Liver (tissue), 9 donors: ENCODE results near the gene ABCB4. TPM values are rescaled to one million over a fixed set of nuclear protein-coding genes. Genes with fewer than 3 reads are reported as not detected.

Experiments
- DNase-seq: peaks from one replicate; pipeline ENCODE4 v3.0.0-alpha.2; 2017; ENCODE audit warnings: low spot score
- H3K27ac ChIP-seq, 2 donors: one replicate each; pipeline ENCODE4 v1.7.0; 2013; ENCODE audit warnings: inconsistent platforms in 2 of 2, low read length in 2 of 2, control low read depth in 1 of 2, low read depth in 1 of 2, mild to moderate bottlenecking in 1 of 2
- H3K27me3 ChIP-seq, 4 donors: one replicate each; pipeline versions ENCODE4 v1.6.1 to v1.7.0; 2013; ENCODE audit warnings: low read length in 3 of 4, inconsistent platforms in 1 of 4, mild to moderate bottlenecking in 1 of 4, moderate library complexity in 1 of 4; ENCODE audit not compliant: control insufficient read depth in 4 of 4, insufficient read depth in 4 of 4
- H3K36me3 ChIP-seq, 4 donors: one replicate each; pipeline versions ENCODE4 v1.6.1 to v1.7.0; 2013; ENCODE audit warnings: low read length in 3 of 4, mild to moderate bottlenecking in 3 of 4, low read depth in 1 of 4, moderate library complexity in 1 of 4; ENCODE audit not compliant: control insufficient read depth in 4 of 4, insufficient read depth in 3 of 4
- H3K4me1 ChIP-seq, 4 donors: one replicate each; pipeline versions ENCODE4 v1.6.1 to v1.7.0; 2013; ENCODE audit warnings: low read length in 3 of 4, mild to moderate bottlenecking in 3 of 4, moderate library complexity in 1 of 4; ENCODE audit not compliant: control insufficient read depth in 4 of 4, insufficient read depth in 4 of 4
- H3K4me3 ChIP-seq, 3 donors: one replicate each; pipeline versions ENCODE4 v1.6.1 to v1.7.0; 2013; ENCODE audit warnings: low read length in 3 of 3, control low read depth in 1 of 3, low read depth in 1 of 3, mild to moderate bottlenecking in 1 of 3
- H3K9ac ChIP-seq, 2 donors: one replicate each; pipeline ENCODE4 v1.7.0; 2013; ENCODE audit warnings: low read length in 2 of 2, mild to moderate bottlenecking in 2 of 2, moderate library complexity in 2 of 2, control low read depth in 1 of 2, low read depth in 1 of 2
- H3K9me3 ChIP-seq, 4 donors: one replicate each; pipeline versions ENCODE4 v1.6.1 to v1.7.0; 2013; ENCODE audit warnings: low read length in 3 of 4; ENCODE audit not compliant: control insufficient read depth in 4 of 4
- EGR1 ChIP-seq, 2 donors: IDR thresholded peaks; 2 replicates each; pipeline ENCODE4 v1.6.1; 2016 to 2018; ENCODE audit warnings: antibody characterized with exemption in 2 of 2, low read depth in 2 of 2
- FOXA1 ChIP-seq: IDR thresholded peaks from 2 replicates; pipeline ENCODE4 v1.6.1; 2016; ENCODE audit warnings: antibody characterized with exemption
- FOXA2 ChIP-seq: IDR thresholded peaks from 2 replicates; pipeline ENCODE4 v1.6.1; 2016; ENCODE audit warnings: antibody characterized with exemption
- GABPA ChIP-seq, 2 donors: IDR thresholded peaks in 1 of 2; conservative IDR thresholded peaks in 1 of 2; 2 replicates each; pipeline ENCODE4 v1.6.1; 2016; ENCODE audit warnings: antibody characterized with exemption in 2 of 2, mild to moderate bottlenecking in 1 of 2, moderate library complexity in 1 of 2
- HNF4A ChIP-seq, 2 donors: conservative IDR thresholded peaks; 2 replicates each; pipeline ENCODE4 v1.6.1; 2016; ENCODE audit warnings: antibody characterized with exemption in 2 of 2, mild to moderate bottlenecking in 2 of 2
- HNF4G ChIP-seq: IDR thresholded peaks from 2 replicates; pipeline ENCODE4 v1.6.1; 2016; ENCODE audit warnings: antibody characterized with exemption
- JUND ChIP-seq, 2 donors: IDR thresholded peaks; 2 replicates each; pipeline ENCODE4 v1.6.1; 2016; ENCODE audit warnings: antibody characterized with exemption in 2 of 2
- NR2F2 ChIP-seq: IDR thresholded peaks from 2 replicates; pipeline ENCODE4 v1.6.1; 2016; ENCODE audit warnings: antibody characterized with exemption
- RAD21 ChIP-seq, 2 donors: IDR thresholded peaks; 2 replicates each; pipeline ENCODE4 v1.6.1; 2016; ENCODE audit warnings: antibody characterized with exemption in 2 of 2, mild to moderate bottlenecking in 2 of 2
- RXRA ChIP-seq, 2 donors: IDR thresholded peaks; 2 replicates each; pipeline ENCODE4 v1.6.1; 2017 to 2018; ENCODE audit warnings: antibody characterized with exemption in 2 of 2, mild to moderate bottlenecking in 1 of 2
- SP1 ChIP-seq: IDR thresholded peaks from 2 replicates; pipeline ENCODE4 v1.6.1; 2018; ENCODE audit warnings: antibody characterized with exemption, mild to moderate bottlenecking
- TAF1 ChIP-seq: conservative IDR thresholded peaks from 2 replicates; pipeline ENCODE4 v1.6.1; 2016; ENCODE audit warnings: antibody characterized with exemption, mild to moderate bottlenecking
- YY1 ChIP-seq: IDR thresholded peaks from 2 replicates; pipeline ENCODE4 v1.6.1; 2016; ENCODE audit warnings: antibody characterized with exemption, mild to moderate bottlenecking
- WGBS: extraction: QIAGEN DNeasy Blood & Tissue Kit; methylation state at CpG from one replicate; pipeline ENCODE4 v1.1.7; 2013; 5-methylcytosine and 5-hydroxymethylcytosine counted together
- polyA plus RNA-seq, 2 donors: library from polyadenylated mRNA; stranded (reverse) in 1 of 2; unstranded in 1 of 2; fragments of 200-250 nt in 1 of 2; fragments of >200 nt in 1 of 2; fragmentation: Nextera tagmentation in 1 of 2; extraction: Ambion mirVana in 1 of 2; gene quantifications; one replicate each; pipeline versions ENCODE4 v1.2.1 to v1.2.3, GENCODE V29; 2013 to 2015
- total RNA-seq, 2 donors: library from RNA; depleted of rRNA; stranded (reverse); fragments of >200 nt; gene quantifications; one replicate each; pipeline ENCODE4 v1.2.3, GENCODE V29; 2014
- TF ChIP-seq, protein P1 (sequence below): IDR thresholded peaks from 2 replicates; pipeline ENCODE4 v1.6.1; 2016; ENCODE audit warnings: antibody characterized with exemption
- TF ChIP-seq, protein P2 (sequence below): fragments of 150-350 bp; IDR thresholded peaks from 2 replicates; pipeline ENCODE4 v1.5.1; 2017; ENCODE audit warnings: improper control_type of control experiment, low read depth, low read length; ENCODE audit not compliant: missing input control
- TF ChIP-seq, protein P3 (sequence below): IDR thresholded peaks from 2 replicates; pipeline ENCODE4 v1.6.1; 2016; ENCODE audit warnings: antibody characterized with exemption
- TF ChIP-seq, protein P4 (sequence below): IDR thresholded peaks from 2 replicates; pipeline ENCODE4 v1.6.1; 2016; ENCODE audit warnings: antibody characterized with exemption
- TF ChIP-seq, protein P5 (sequence below): IDR thresholded peaks from 2 replicates; pipeline ENCODE4 v1.6.1; 2016; ENCODE audit warnings: antibody characterized with exemption, mild to moderate bottlenecking
- donor health status: healthy.
- donor health status: healthy.
- donor health status: healthy.
- donor health status: healthy.
- donor health status: healthy.

The ABCB4 gene
- total and polyA plus RNA-seq, 4 donors = 6.7 to 409 (median 77.6) TPM

DNA sequence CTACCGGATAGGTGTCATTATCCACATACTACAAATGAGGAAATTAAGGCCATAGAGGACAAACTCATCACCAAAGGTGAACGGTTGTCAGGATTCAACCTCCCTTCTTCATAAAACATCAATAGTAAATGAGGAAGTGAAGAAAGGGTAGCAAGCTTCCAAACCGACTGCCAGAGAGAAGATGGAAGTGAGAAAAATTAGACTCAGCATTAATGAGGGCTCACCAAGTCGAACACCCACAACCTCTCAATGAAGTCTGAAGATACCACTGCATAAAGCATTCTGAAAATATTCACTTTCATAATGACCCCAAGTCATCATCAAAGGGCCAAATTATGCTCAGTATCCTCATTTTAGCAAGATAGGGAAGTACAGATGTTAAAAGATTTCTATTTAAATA lies 29.6 kb downstream of the ABCB4 start:
- no peak overlapping the region for H3K27ac ChIP-seq
- no peaks in the 10 kb centered on the region for H3K27me3 ChIP-seq
- TF ChIP-seq RAD21 (IDR thresholded peaks at IDR 0.05) (no peak), NR2F2 (no peak), TAF1 (no peak), SP1 (no peak), HNF4G (no peak), YY1 (no peak), GABPA (IDR thresholded peaks at IDR 0.05 in 1 of 2, conservative IDR thresholded peaks at IDR 0.05 in 1 of 2) (no peak), FOXA2 (no peak), HNF4A (conservative IDR thresholded peaks at IDR 0.05) (no peak), JUND (IDR thresholded peaks at IDR 0.05) (no peak), EGR1 (IDR thresholded peaks at IDR 0.05; ENCODE audit: low read depth in 2 of 2) (no peak), RXRA (IDR thresholded peaks at IDR 0.05) (no peak), FOXA1 (no peak)
- TF ChIP-seq, protein P1, sequence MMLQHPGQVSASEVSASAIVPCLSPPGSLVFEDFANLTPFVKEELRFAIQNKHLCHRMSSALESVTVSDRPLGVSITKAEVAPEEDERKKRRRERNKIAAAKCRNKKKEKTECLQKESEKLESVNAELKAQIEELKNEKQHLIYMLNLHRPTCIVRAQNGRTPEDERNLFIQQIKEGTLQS = no peak
- TF ChIP-seq, protein P2, sequence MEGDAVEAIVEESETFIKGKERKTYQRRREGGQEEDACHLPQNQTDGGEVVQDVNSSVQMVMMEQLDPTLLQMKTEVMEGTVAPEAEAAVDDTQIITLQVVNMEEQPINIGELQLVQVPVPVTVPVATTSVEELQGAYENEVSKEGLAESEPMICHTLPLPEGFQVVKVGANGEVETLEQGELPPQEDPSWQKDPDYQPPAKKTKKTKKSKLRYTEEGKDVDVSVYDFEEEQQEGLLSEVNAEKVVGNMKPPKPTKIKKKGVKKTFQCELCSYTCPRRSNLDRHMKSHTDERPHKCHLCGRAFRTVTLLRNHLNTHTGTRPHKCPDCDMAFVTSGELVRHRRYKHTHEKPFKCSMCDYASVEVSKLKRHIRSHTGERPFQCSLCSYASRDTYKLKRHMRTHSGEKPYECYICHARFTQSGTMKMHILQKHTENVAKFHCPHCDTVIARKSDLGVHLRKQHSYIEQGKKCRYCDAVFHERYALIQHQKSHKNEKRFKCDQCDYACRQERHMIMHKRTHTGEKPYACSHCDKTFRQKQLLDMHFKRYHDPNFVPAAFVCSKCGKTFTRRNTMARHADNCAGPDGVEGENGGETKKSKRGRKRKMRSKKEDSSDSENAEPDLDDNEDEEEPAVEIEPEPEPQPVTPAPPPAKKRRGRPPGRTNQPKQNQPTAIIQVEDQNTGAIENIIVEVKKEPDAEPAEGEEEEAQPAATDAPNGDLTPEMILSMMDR = no peak
- TF ChIP-seq, protein P3, sequence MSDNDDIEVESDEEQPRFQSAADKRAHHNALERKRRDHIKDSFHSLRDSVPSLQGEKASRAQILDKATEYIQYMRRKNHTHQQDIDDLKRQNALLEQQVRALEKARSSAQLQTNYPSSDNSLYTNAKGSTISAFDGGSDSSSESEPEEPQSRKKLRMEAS = no peak
- TF ChIP-seq, protein P4, sequence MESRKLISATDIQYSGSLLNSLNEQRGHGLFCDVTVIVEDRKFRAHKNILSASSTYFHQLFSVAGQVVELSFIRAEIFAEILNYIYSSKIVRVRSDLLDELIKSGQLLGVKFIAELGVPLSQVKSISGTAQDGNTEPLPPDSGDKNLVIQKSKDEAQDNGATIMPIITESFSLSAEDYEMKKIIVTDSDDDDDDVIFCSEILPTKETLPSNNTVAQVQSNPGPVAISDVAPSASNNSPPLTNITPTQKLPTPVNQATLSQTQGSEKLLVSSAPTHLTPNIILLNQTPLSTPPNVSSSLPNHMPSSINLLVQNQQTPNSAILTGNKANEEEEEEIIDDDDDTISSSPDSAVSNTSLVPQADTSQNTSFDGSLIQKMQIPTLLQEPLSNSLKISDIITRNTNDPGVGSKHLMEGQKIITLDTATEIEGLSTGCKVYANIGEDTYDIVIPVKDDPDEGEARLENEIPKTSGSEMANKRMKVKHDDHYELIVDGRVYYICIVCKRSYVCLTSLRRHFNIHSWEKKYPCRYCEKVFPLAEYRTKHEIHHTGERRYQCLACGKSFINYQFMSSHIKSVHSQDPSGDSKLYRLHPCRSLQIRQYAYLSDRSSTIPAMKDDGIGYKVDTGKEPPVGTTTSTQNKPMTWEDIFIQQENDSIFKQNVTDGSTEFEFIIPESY = no peak
- TF ChIP-seq, protein P5, sequence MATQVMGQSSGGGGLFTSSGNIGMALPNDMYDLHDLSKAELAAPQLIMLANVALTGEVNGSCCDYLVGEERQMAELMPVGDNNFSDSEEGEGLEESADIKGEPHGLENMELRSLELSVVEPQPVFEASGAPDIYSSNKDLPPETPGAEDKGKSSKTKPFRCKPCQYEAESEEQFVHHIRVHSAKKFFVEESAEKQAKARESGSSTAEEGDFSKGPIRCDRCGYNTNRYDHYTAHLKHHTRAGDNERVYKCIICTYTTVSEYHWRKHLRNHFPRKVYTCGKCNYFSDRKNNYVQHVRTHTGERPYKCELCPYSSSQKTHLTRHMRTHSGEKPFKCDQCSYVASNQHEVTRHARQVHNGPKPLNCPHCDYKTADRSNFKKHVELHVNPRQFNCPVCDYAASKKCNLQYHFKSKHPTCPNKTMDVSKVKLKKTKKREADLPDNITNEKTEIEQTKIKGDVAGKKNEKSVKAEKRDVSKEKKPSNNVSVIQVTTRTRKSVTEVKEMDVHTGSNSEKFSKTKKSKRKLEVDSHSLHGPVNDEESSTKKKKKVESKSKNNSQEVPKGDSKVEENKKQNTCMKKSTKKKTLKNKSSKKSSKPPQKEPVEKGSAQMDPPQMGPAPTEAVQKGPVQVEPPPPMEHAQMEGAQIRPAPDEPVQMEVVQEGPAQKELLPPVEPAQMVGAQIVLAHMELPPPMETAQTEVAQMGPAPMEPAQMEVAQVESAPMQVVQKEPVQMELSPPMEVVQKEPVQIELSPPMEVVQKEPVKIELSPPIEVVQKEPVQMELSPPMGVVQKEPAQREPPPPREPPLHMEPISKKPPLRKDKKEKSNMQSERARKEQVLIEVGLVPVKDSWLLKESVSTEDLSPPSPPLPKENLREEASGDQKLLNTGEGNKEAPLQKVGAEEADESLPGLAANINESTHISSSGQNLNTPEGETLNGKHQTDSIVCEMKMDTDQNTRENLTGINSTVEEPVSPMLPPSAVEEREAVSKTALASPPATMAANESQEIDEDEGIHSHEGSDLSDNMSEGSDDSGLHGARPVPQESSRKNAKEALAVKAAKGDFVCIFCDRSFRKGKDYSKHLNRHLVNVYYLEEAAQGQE = no peak
- peaks cover under 1 to 4% (median 3%) of the 10 kb centered on the region in 4 donors for H3K4me1 ChIP-seq
- no peak overlapping the region for H3K4me3 ChIP-seq
- 87% methylated on average over 4 of the region's 4 CpGs for WGBS
- peaks cover 7 to 62% (median 41%) of the 10 kb centered on the region in 4 donors for H3K36me3 ChIP-seq
- H3K9me3 ChIP-seq = no peaks in the 10 kb centered on the region
- no peak overlapping the region for H3K9ac ChIP-seq
- no peak for DNase-seq
